Endometrial microvascular endothelial cells (primary cell): Measurements from ENCODE around the gene SULT2B1. TPM values are rescaled to one million over a fixed set of nuclear protein-coding genes. Genes with fewer than 3 reads are reported as not detected.
"Not testable (repeated sequence)": the region's sequence is repeated elsewhere in the genome, so short reads cannot be mapped to it uniquely, and the experiment has no call there.

Experiments used
- in situ Hi-C: cut with HindIII; loops from 2 replicates; pipeline ENCODE4 v1.10.0; 2017; ENCODE audit warnings: low sequenced_read_pairs, low pct_unique_long_range_greater_than_20kb; ENCODE audit errors: inconsistent ontology term
- total RNA-seq: library from RNA; depleted of rRNA; stranded (reverse); fragments of >200 nt; gene quantifications from one replicate; pipeline ENCODE4 v1.2.3, GENCODE V29; 2015; ENCODE audit errors: inconsistent ontology term

Gene SULT2B1
- total RNA-seq, 1 donor from 2014 or later: not detected

DNA sequence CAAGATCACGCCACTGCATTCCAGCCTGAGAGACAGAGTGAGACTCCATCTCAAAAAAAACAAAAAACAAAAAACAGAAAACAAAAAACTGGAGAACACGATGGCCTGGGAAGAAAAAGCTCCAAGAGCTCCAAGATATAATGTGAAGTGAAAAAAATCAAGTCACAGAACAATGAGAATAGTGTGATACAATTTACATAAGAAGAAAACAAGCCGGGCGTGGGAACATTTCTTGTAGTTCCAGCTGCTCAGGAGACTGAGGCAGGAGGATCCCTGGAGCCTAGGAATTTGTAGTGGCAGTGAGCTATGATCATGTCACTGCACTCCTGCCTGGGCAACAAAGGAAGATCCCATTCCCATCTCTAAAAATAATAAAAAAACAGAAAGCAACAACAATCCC lies 31.8 kb upstream of the SULT2B1 start:
- in situ Hi-C loops: no loop called here

DNA sequence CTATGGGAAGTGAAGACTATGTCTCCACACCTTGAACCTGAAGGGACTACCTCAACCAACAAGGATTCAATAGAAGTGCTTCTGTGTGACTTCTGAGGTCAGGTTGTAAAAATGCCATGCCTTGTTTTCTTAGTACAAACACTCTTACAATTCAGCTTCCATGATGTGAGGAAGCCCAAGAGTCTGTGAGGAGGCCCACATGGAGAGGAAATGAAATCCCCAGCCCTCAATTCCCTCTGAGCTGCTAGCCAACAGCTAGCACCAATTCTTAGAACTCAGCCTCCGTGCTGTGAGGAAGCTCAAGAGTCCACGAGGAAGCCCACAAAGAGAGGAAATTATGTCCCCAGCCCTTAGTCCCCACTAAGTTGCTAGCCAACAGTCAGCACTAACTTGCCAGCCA lies 27.8 kb upstream of the SULT2B1 start:
- in situ Hi-C loops: no loop called here

DNA sequence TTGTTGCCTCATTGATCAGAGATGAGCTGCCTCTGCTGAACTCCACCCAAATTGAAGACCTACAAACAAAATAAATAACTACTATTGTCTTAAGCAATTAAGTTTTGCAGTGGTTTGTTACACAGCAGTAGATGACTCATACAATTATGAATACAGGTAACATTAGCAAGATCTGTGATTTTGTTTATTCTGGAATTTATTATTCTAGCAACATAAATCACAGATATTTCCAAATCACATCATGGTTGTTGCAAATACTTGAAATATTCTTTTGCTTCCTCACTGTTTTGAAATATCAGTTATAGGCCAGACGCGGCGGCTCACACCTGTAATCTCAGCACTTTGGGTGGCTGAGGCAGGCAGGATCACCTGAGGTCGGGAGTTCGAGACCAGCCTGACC lies 27.2 kb upstream of the SULT2B1 start:
- in situ Hi-C loops: no loop called here

DNA sequence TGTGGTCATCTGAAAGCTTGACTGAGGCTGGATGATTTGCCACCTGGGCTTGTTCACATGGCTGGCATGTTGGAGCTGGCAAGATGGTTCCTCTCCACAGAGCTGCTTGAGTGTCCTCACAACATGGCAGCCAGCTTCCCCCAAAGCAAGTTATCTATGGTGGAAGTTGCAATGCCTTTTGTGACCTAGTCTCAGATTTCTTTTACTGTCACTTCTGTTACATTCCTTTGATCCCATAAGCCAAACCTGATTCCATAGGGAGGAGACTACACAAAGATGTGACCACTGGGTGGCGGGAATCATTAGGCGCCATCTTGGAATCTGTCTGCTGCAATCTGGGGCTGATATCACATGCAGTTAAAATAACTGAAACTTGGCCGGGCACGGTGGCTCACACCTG lies 22.8 kb upstream of the SULT2B1 start:
- in situ Hi-C loops: no loop called here

DNA sequence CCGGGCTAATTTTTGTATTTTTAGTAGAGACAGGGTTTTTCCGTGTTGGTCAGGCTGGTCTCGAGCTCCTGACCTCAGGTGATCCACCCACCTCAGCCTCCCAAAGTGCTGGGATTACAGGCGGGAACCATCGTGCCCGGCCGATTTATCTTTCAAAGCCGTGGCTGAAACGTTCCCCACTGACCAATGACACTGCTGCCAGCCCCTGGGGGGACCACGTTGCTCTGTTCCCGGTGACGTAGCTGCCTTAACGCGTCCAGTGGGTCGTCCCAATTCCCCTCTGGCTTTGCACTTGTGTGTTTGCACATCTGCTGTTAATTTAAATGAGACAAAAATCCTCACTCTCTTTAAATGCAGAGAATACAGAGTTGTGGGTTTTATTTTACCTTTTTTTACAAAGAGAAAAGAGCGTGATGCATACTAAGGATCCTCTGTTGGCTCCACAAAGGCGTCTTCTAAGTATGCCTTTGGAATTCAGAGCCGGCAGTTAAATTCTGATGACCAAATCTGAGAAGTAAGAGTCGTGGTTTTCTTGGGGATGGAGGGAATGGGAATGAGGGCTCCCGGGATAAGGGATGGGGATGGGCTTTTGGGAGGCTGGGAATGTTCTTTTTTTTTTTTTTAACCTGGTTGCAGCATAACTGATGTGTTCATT lies 21.8 kb upstream of the SULT2B1 start:
- in situ Hi-C loops: no loop called here

DNA sequence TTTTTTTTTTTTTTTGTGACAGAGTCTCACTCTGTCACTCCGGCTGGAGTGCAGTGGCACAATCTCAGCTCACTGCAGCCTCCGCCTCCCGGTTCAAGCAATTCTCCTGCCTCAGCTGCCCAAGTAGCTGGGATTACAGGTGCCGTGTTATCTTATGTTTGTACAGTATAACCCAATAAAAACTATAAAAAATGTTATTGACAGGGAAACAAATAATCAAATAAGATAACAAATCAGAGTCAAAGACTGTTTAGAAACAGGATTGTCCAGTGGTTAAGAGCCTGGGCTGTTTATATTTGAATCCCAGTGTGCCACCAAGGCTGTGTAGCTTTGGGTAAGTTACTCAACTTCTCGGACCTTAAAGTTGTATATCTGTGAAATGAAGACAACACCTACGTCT lies 21.2 kb upstream of the SULT2B1 start:
- in situ Hi-C loops: no loop called here

DNA sequence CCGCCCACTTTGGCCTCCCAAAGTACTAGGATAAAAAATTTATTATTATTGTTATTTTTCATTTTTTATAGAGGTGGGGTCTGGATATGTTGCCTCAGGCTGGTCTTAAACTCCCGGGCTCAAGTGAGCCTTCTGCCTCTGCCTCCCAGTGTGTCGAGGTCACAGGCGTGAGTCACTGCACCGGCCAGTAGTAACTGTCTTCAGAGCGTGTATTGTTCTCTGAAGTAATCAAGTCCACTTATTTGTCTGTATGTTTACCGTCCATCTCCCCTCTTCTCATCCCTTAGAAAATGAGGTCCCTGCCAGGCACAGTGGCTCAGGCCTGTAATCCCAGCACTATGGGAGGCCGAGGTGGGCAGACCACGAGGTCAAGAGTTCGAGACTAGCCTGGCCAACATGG lies 18.2 kb upstream of the SULT2B1 start:
- in situ Hi-C loops: no loop called here

DNA sequence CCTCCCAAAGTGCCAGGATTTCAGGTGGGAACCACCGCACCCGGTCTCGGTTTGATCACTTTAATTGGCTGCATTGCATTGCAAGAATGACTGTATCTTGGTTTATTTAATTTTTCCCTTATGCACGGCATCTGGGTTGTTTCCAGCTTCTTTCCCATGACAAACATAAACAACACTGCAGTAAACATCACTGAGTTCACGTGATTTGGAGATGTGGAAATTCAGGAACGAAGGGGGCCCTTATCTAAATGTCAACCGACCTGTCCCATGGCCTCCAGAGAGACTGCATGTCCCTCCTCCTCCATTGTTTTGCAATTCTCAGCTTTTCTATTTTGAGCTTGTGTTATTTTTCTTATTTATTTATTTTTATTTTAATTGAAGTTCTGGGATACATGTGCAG lies 14.4 kb upstream of the SULT2B1 start:
- in situ Hi-C loops: no loop called here

DNA sequence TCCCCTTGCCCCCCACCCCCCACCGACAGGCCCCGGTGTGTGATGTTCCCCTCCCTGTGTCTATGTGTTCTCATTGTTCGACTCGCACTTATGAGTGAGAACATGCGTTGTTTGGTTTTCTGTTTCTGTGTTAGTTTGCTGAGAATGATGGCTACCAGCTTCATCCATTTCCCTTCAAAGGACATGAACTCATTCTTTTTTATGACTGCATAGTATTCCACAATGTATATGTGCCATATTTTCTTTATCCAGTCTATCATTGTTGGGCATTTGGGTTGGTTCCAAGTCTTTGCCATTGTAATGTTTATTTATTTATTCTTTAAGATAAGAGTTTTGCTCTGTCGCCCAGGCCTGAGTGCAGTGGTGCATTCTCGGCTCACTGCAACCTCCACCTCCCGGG lies 13.9 kb upstream of the SULT2B1 start:
- in situ Hi-C loops: not testable (repeated sequence)

DNA sequence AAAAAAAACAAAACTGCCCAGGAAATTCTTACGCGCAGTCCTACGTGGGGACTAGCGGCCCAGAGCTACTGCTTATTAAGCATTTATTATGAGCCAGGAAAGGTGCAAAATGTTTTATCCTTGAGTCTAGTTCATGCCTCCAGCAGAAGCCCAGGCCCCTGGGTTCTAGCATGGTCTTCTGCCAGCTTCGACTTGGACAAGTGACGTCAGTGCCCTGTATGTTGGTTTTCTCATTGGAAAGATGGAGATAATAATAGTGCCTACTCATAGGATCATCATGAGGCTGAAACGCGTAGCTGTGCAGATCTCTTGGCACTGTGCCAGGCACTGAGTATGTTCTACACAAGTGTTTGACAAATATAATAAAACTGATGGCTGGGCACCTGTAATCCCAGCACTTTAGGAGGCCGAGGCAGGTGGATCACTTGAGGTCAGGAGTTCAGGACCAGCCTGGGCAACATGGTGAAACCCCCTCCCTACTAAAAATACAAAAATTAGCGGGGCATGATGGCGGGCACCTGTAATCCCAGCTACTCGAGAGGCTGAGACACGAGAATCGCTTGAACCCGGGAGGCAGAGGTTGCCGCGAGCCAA lies 12.4 kb upstream of the SULT2B1 start:
- in situ Hi-C loops: no loop called here

DNA sequence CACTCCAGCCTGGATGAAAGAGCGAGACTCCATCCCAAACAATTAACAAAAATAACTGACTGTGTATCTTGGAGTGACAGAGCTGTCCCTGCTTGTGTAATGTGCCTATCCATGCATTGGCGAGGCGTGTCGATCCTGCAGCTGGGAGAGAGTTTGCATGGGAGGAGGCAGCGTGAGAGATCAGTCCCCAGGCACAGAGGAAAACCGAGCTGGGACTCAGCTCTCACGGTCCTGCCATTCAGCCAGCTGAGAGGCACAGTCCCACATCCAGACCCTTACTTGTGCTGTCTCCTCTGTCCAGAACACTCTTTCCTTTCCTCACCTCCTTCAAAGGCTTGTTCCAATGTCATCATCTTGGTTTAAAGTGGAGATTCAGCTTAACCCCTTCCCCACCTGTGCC lies 11.9 kb upstream of the SULT2B1 start:
- in situ Hi-C loops: no loop called here

DNA sequence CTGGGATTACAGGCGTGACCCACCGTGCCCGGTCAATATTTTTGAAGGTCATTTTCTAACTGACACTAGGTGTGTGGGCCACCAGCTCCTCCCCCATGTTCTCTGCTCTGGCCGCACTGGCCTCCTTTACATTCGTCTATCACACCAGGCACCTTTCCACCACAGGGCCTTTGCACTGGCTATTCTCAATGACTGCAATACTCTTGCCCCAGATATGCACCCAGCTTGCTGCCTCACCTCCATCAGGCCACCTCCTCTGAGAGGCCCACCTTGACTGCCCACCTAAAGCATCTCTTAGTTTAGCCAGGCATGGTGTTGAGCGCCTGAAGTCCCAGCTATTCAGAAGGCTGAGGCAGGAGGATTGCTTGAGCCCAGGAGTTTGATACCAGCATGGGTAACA lies 10.2 kb upstream of the SULT2B1 start:
- in situ Hi-C loops: no loop called here

DNA sequence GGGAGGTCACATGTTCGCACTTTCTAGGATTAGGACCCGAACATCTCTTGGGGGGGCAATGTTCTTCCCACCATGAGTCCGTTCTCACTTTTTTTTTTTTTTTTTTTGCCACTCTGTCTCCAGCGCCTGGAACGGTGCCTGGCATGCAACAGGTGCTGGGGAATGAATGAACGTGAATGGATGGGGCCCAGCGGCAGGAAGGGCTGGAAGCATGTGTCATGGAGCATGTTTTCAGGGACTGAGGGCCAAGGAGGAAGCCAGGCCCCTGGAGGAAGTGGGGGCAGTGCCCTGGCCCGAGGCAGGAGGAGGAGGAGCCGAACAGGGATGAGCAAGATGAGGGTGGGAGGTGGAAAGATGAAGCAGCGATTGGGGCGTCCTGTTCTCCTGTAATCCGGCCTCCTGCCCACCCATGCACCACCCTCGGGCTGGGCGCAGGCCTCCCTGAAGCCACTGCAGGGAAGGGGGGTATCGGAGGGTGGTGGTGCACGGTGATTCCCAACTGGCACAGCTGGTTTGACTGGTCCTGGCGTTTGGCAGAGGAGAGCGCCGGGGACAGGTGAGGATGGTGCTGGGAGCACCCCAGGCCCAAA lies 8.8 kb upstream of the SULT2B1 start:
- in situ Hi-C loops: no loop called here

DNA sequence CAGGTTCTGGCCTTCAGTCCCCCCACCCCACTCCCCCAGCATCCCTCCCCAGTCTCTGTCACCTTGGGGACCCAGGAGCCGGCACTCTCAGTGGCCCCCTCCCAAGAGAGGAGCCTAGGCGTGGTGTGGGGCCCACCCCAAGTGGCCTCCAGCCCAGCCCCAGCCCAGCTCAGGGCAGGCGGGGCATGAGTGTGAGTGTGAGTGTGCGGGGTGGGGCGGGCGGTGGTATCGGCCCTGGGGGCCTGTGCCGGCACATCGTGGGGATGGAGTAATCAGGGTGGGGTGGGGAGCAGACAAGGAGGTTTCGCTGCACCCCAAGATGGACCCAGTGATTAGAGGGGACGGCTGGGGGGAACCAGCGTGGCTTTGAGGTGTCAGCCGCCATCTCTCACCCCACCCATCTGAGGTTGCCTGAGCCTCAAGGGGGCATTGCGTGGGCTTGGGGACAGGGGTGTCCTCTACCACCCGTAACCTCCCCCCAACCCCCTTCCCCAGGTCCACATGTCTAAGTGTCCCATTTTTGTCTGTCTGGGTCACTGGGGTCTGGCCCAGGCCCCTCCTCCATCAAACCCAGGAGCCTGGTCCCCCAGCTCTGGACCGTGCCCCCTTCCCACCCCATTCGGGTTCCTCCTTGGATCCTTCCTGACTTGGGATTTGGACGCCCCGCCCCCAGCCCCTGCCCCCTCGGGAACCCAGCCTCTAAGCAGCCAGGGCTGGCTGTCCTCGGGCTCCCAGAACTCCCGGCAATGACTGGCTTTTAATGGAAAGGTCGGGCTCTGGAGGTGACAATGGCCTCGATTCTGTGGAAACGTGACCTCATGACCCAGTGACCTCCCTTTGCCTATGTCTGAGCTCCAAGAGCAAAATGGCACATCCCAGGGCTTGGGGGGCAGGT lies 6.9 kb upstream of the SULT2B1 start:
- in situ Hi-C loops: no loop called here

DNA sequence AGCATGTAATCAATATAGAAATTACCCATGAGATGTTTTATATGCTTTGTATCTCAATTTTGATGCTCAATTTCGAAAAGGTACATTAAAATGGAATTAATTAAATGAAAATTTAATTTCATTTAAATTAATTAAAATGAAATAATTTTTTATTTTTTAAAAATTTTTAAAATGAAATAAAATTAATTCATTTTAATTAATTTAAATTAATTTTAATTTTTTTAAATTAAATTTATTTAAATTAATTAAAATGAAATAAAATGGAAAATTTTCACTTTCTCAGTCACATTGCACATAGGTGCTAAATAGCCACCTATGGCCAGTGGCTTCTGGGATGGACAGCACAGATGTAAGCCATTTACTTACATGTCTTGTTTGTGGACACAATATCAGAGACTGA lies 4.2 kb upstream of the SULT2B1 start:
- in situ Hi-C loops: no loop called here

DNA sequence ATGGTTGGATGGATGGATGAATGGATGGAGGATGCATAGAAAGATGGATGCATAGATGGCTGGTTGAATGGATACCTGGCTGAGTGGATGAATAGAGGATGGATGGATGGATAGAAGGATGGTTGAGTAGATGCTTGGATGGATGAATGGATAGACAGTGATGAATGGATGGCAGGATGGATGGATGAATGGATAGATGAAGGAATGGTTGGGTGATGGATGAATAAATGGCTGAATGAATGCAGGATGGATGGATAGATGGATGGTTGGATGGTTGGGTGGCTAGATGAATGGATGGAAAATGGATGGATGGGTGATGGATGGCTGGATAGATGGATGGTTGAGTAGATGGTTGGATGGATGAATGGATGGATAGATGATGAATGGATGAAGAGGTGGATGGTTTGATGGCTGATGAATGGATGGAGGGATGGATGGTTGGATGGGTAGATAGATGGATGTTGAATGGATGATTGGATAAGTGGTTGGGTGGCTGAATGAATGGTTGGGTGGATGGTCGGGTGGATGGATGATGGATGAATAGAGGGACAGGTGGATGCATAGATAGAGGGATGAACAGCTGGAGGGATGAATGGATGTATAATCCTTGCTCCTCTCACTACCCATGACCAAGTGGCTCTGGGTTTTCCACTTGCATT lies 3.6 kb upstream of the SULT2B1 start:
- in situ Hi-C loops: no loop called here

DNA sequence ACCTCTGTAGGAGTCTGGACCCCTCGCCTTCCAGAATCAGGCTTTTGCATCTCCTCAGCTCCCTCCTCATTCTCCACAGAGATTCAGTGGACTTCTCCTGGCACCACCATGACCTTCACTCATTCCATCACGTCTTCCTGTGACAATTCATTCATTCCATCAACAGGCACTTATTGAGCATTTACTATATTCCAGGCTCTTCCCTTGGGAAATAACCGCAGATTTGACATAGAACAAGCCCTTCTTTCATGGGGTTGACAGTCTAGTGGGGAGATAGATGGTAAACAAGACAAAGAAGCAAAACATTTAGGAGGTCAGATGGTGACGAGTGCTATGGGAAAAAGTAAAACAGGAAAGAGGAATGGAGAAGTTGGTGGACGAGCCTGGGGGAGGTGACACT lies 2.6 kb upstream of the SULT2B1 start:
- in situ Hi-C loops: no loop called here

DNA sequence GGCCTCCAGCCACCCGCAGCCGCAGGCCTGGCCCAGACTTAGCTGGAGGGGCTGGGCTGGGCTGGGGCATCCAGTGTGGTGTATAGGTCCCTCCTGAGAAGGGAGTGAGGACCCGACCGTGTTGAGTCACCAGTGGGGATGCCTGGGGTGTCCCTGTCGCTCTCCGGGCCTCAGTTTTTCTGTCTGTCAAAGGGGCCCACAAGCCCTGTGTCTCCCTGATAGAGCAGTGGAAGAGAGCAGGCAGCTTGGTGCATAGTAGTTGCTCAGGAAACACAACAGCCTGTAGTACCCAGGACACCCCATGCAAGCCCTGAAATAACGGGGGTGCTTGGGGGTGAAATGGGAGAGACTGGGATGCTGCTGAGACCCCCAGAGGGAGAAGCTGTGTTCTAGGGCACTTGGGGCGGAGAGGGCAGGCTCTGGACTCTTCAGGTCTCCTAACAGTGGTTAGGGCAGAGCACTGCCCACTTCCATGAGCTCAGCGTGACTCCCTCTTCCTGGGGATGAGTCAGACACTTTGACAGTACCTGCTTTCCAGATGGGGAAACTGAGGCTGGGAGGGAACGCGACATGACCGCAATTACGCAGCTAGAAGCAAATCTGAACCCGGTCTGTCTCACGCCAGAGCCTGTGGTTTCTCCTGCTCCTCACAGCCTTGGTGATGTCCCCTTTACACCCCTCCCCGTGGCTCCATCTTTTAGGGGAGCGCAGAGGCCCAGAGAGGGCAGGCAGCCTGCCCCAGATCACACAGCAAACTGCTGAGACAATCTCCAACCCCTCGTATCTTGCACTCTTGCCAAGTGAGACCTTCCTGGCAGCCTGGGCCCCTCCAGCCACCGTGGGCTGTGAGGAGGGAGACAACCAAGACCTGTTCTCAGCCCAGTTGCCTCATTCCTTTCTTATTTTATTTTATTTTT lies 692 bp downstream of the SULT2B1 start:
- in situ Hi-C loops: no loop called here
